GM12873 (cell line): ENCODE results near the gene ZNF777.

Experiments used
- CTCF ChIP-seq: IDR thresholded peaks from 2 replicates; pipeline ENCODE4 v1.5.1; 2012; ENCODE audit warnings: low read depth, mild to moderate bottlenecking, moderate library complexity, low read length, control low read depth; ENCODE audit not compliant: insufficient read depth; ENCODE audit errors: missing control alignments

The ZNF777 gene

GRCh38 chr7:149422162-149422913, 38.5 kb downstream of the ZNF777 start:
- TF ChIP-seq CTCF: peak; percentile 67

- no peak for TF ChIP-seq CTCF
Measured at GRCh38 chr7:149420006-149420405, 40.9 kb downstream of the ZNF777 start.

- no peak for TF ChIP-seq CTCF
Measured at GRCh38 chr7:149415391-149416071, 45.3 kb downstream of the ZNF777 start.

- no peak for TF ChIP-seq CTCF
Measured at GRCh38 chr7:149414745-149415390, 46.0 kb downstream of the ZNF777 start.

GRCh38 chr7:149414171-149414570, 46.7 kb downstream of the ZNF777 start:
- TF ChIP-seq CTCF: no peak

GRCh38 chr7:149409895-149410294, 51.0 kb downstream of the ZNF777 start:
- no peak for TF ChIP-seq CTCF

- TF ChIP-seq CTCF: no peak
Measured at GRCh38 chr7:149404825-149405224, 56.0 kb downstream of the ZNF777 start.
